ENCODE results near the gene SYNE2.

Gene SYNE2

DNA sequence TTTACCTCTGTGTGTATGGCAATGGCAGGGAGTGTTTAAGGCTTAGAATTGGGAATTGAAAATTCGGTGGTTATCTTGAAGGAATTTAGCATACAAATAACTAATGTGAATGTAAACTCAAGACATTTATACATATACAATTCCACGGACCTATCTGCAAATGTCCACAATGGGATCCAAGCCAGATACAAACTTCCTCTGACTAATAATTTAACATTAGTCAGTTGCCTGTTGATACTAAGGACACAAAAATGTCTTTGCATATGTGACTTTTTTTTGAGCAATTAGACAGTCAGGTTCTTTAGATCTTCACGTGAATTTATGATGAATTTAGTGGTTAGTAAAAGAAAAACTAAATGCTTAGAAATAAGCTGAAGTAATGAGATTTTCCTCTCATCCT is 400.9 kb downstream of the SYNE2 start:
- no peak for DNase-seq (ENCODE audit: low spot score)

DNA sequence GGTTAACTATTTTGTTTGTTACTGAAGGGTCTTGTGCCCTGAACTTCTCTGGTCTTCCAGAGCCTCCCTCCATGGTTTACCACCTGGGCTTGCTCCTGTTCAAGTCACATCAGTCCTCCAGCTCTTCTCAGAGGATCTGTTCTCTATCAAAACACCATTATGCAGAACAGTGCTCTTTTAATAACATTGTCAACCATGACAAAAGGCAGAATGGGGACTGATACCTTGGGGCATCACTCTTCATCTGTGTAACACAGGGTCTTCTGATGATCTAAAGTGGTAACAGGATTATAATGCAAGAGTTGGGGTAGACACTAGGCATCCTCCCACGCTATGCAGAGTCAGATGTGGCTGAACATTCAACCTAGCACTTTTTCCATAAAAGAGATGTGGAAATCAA is 403.0 kb downstream of the SYNE2 start:
- no peak for DNase-seq (ENCODE audit: low spot score)

DNA sequence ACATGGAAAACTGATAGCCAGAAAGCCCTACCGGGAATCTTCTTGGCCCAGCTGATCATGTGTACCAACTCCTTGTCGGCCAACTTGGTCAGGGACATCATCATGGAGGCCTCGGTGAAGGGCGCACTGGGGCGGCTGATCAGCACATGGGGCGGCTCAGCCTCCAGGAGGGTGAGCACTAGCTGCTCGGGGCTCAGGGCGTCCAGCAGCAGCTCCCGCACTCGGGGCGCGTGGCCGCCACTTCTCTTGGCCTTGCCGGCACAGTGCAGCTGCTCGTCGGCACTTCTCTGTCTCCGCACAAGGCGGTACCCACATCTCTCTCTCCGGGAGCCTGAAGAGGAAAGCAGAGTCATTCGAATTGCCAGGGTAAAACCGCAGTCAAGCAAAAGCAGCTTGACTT is 407.6 kb downstream of the SYNE2 start:
- DNase-seq (ENCODE audit: low spot score), result no peak

DNA sequence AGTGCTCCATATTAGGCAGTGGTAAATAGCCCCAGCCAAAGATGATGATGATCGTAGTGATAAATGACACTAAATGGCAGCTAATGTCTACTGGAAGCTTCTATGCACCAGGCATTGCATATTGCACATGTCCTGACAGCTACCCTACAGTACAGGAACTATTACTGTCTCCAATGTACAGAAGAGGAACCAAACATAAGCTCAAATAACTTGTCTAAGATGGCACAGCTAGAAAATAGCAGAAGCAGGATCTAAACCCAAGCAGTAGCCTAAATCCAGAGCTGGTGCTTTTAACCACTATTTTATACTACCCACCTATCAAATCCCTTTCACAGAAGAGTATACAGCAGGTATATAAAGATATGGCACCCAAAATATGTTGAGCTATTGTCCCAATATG is 412.4 kb downstream of the SYNE2 start:
- no peak for DNase-seq (ENCODE audit: low spot score)

DNA sequence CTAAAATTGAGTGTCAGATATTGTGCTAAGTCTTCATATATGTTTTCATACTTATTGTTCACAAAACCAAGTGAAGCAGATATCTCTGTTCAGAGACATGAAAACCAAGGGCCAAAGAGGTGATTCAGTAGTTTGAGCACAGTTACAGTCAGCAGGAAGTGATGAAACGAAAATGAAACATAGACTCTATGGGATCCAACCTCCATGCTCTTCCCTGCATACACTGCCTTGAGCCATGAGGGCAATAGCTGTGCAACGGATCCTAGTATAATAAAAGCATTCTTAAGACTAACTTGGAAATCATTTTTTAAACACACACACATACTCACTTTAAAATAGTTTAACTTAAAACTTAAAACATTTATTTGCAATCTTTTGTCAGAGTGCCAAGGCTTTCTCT is 413.4 kb downstream of the SYNE2 start:
- peak; percentile 24 for DNase-seq (ENCODE audit: low spot score)

DNA sequence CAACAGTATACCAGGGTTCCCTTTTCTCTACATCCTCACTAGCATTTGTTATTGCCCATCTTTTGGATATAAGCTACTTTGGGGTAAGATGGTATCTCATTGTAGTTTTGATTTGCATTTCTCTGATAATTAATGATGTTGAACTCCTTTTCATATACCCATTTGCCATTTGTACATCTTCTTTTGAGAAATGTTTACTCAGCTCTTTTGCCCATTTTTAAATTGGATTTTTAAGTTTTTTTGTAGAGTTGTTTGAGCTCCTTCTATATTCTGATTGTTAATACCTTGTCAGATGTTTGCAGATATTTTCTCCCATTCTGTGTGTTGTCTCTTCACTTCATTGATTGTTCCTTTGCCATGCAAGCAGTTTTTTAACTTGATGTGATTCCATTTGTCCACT is 419.2 kb downstream of the SYNE2 start:
- DNase-seq (ENCODE audit: low spot score), result no peak
